Right lung (tissue), 5 donors: Measurements from ENCODE around the gene DAGLA. TPM values are rescaled to one million over a fixed set of nuclear protein-coding genes. Genes with fewer than 3 reads are reported as not detected.

ENCODE experiments used
- polyA plus RNA-seq, 5 donors: library from polyadenylated mRNA; unstranded; fragments of 120-200 nt; gene quantifications; one replicate each; pipeline versions ENCODE4 v1.2.1 to v1.2.3, GENCODE V29; 2013; ENCODE audit warnings: inconsistent platforms in 1 of 5, low replicate concordance in 1 of 5; ENCODE audit not compliant: insufficient read length in 5 of 5, insufficient read depth in 1 of 5

The DAGLA gene
- polyA plus RNA-seq, 5 donors, result 1.9 to 3.9 (median 2.7) TPM

Other genes with a start within 250 kb of the DAGLA start
- 1 to 10 TPM in 4 of 5 donors, under 1 TPM in 1; 0.37 to 4.3 (median 2.3) TPM for gene LRRC10B, start 171.6 kb upstream of the DAGLA start, polyA plus RNA-seq
- 1 to 10 TPM; 6.2 to 7.4 (median 6.7) TPM for gene SYT7, start 99.3 kb upstream of the DAGLA start, polyA plus RNA-seq
- 10 to 100 TPM; 20.7 to 39.0 (median 28.7) TPM for gene MYRF, start 72.2 kb downstream of the DAGLA start, polyA plus RNA-seq
- gene TMEM258, start 112.2 kb downstream of the DAGLA start, polyA plus RNA-seq, result 100 to 1,000 TPM; 132 to 212 (median 171) TPM
- 10 to 100 TPM; 24.3 to 38.2 (median 28.5) TPM for gene FEN1, start 112.5 kb downstream of the DAGLA start, polyA plus RNA-seq
- 10 to 100 TPM; 23.0 to 36.2 (median 29.4) TPM for gene FADS1, start 136.6 kb downstream of the DAGLA start, polyA plus RNA-seq
- gene FADS2, start 147.9 kb downstream of the DAGLA start, polyA plus RNA-seq, result 100 to 1,000 TPM in 1 of 5 donors, 10 to 100 TPM in 4; 47.7 to 120 (median 74.9) TPM
- gene FADS3, start 211.2 kb downstream of the DAGLA start, polyA plus RNA-seq, result 10 to 100 TPM in 3 of 5 donors, 1 to 10 TPM in 2; 7.6 to 17.9 (median 11.1) TPM
- 10 to 100 TPM in 3 of 5 donors, 1 to 10 TPM in 2; 7.4 to 20.2 (median 10.5) TPM for gene RAB3IL1, start 237.2 kb downstream of the DAGLA start, polyA plus RNA-seq